Fibroblast of lung (primary cell): ENCODE results near the gene MTREX. TPM values are rescaled to one million over a fixed set of nuclear protein-coding genes. Genes with fewer than 3 reads are reported as not detected.
A peak's percentile ranks its signal among the peaks of the same experiment; 100 is the strongest.

Source experiments
- DNase-seq, 2 donors: peaks; one replicate each; pipeline versions ENCODE4 v3.0.0 to v3.0.0-alpha.2; 2010; ENCODE audit warnings: low read depth in 2 of 2
- H2AFZ ChIP-seq: 2 replicates; pipeline ENCODE4 v1.5.1; 2012; ENCODE audit warnings: low read length, control low read depth, inconsistent platforms
- H3K27ac ChIP-seq: 2 replicates; pipeline ENCODE4 v1.5.1; 2011; ENCODE audit warnings: low read length, control low read depth; ENCODE audit not compliant: insufficient read depth
- H3K27me3 ChIP-seq: 2 replicates; pipeline ENCODE4 v1.5.1; 2011; ENCODE audit warnings: mild to moderate bottlenecking, low read length; ENCODE audit not compliant: control insufficient read depth, insufficient read depth
- H3K36me3 ChIP-seq: 2 replicates; pipeline ENCODE4 v1.5.1; 2011; ENCODE audit warnings: low read length; ENCODE audit not compliant: control insufficient read depth, insufficient read depth
- H3K4me1 ChIP-seq: 2 replicates; pipeline ENCODE4 v1.5.1; 2011; ENCODE audit warnings: low read length; ENCODE audit not compliant: control insufficient read depth, insufficient read depth; ENCODE audit errors: extremely low read depth
- H3K4me2 ChIP-seq: 2 replicates; pipeline ENCODE4 v1.5.1; 2011; ENCODE audit warnings: low read length, control low read depth; ENCODE audit not compliant: insufficient read depth; ENCODE audit errors: extremely low read depth
- H3K4me3 ChIP-seq, 4 experiments: fragments of 200-600 bp in 1 of 4; sonication (generic) in 1 of 4; replicated peaks in 1 of 4; 2 replicates each; pipeline ENCODE4 v1.5.1; 2011 to 2016; ENCODE audit warnings: low read length in 4 of 4, low read depth in 3 of 4, mild to moderate bottlenecking in 3 of 4, control low read depth in 2 of 4, inconsistent platforms in 1 of 4, mixed read lengths in 1 of 4; ENCODE audit not compliant: insufficient read depth in 1 of 4; ENCODE audit errors: control extremely low read depth in 1 of 4
- H3K79me2 ChIP-seq: 2 replicates; pipeline ENCODE4 v1.5.1; 2012; ENCODE audit warnings: mild to moderate bottlenecking, low read length, inconsistent platforms; ENCODE audit not compliant: control insufficient read depth, insufficient read depth
- H3K9ac ChIP-seq: 2 replicates; pipeline ENCODE4 v1.5.1; 2011; ENCODE audit warnings: mild to moderate bottlenecking, low read length, control low read depth; ENCODE audit not compliant: insufficient read depth
- H3K9me3 ChIP-seq: 2 replicates; pipeline ENCODE4 v1.5.1; 2012; ENCODE audit warnings: low read depth, low read length; ENCODE audit not compliant: control insufficient read depth, insufficient read depth
- H4K20me1 ChIP-seq: 2 replicates; pipeline ENCODE4 v1.5.1; 2011; ENCODE audit warnings: low read length; ENCODE audit not compliant: control insufficient read depth, insufficient read depth; ENCODE audit errors: extremely low read depth
- EZH2 ChIP-seq: IDR thresholded peaks from 2 replicates; pipeline ENCODE4 v1.5.1; 2012; ENCODE audit warnings: low read length, control low read depth, mild to moderate bottlenecking; ENCODE audit errors: missing control alignments
- polyA plus RNA-seq, 2 donors: library from polyadenylated mRNA; depleted of rRNA in 1 of 2; stranded (reverse) in 1 of 2; unstranded in 1 of 2; fragments of >200 nt; gene quantifications; 2 replicates each; pipeline ENCODE4 v1.2.1, GENCODE V29; 2011 to 2012; ENCODE audit warnings: missing spikeins in 1 of 2
- total RNA-seq: library from RNA; depleted of rRNA; stranded (reverse); fragments of >200 nt; gene quantifications from 2 replicates; pipeline ENCODE4 v1.2.1, GENCODE V29; 2014
- TF ChIP-seq, protein P1 (sequence below), 2 donors: IDR thresholded peaks in 1 of 2; conservative IDR thresholded peaks in 1 of 2; 1 replicate in 1 of 2; 2 replicates in 1 of 2; pipeline ENCODE4 v1.5.1; 2011 to 2012; ENCODE audit warnings: low read length in 2 of 2, control low read depth in 1 of 2, inconsistent platforms in 1 of 2, low read depth in 1 of 2, mild to moderate bottlenecking in 1 of 2

Gene MTREX
- total and polyA plus RNA-seq, 2 donors (not counting 1 experiment from before 2014, with no cell fraction given) = 54.1 to 85.7 TPM

DNA sequence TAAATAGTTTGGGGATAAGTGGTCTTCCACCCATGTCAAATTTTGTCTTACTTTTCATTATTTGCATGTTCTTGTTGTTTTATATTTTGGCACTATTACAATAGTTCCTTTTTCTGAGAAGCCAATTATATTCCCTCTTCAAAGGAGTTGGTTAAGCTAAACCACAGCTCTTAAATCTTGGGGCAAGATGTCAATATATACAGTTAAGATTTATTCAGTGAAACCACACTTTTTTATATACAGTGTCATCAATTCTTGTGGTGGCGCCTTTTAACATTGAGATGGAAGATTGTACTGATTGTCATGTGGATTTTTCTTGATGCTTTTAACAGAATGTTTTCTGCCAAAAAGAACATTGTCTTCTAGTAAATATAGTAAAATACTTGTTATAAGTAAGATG lies 104.1 kb downstream of the MTREX start:
- Histone ChIP-seq H3K9ac (no peak overlapping the region), H3K4me1 (peaks cover 9% of the 10 kb centered on the region), H3K4me3 (no peak overlapping the region), H3K9me3 (no peaks in the 10 kb centered on the region), H3K79me2 (no peaks in the 10 kb centered on the region), H3K27me3 (no peaks in the 10 kb centered on the region), H4K20me1 (no peaks in the 10 kb centered on the region), H3K36me3 (no peaks in the 10 kb centered on the region), H3K27ac (no peak overlapping the region), H3K4me2 (no peak overlapping the region), H2AFZ (no peak overlapping the region)
- no peak for DNase-seq
- TF ChIP-seq EZH2 = no peak
- TF ChIP-seq, protein P1, sequence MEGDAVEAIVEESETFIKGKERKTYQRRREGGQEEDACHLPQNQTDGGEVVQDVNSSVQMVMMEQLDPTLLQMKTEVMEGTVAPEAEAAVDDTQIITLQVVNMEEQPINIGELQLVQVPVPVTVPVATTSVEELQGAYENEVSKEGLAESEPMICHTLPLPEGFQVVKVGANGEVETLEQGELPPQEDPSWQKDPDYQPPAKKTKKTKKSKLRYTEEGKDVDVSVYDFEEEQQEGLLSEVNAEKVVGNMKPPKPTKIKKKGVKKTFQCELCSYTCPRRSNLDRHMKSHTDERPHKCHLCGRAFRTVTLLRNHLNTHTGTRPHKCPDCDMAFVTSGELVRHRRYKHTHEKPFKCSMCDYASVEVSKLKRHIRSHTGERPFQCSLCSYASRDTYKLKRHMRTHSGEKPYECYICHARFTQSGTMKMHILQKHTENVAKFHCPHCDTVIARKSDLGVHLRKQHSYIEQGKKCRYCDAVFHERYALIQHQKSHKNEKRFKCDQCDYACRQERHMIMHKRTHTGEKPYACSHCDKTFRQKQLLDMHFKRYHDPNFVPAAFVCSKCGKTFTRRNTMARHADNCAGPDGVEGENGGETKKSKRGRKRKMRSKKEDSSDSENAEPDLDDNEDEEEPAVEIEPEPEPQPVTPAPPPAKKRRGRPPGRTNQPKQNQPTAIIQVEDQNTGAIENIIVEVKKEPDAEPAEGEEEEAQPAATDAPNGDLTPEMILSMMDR (conservative IDR thresholded peaks at IDR 0.05 in 1 of 2, IDR thresholded peaks at IDR 0.05 in 1 of 2; ENCODE audit: low read depth in 1 of 2, low read length in 2 of 2) = no peak

DNA sequence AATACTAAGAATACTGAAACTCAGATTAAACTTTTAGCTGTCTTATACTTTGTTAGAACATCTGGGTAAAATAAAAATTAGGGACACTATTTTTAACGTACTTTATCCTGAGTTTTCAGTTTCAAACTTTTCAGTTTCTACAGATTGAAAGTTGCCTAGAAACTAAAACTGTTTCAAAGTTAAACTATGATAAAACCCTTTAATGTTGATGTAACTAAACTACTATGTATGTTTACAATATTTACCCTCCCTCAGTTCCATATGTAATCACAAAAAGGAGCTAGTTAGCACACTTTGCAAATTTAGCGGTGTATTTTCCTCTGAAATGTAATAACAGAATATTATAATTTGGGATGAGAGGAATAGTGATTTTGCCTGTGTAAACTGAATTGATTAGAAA lies 105.9 kb downstream of the MTREX start:
- no peaks in the 10 kb centered on the region for H4K20me1 ChIP-seq
- no peak overlapping the region for H3K4me2 ChIP-seq
- no peak overlapping the region for H3K9ac ChIP-seq
- H3K4me3 ChIP-seq = no peak overlapping the region
- no peak for DNase-seq
- no peak for TF ChIP-seq EZH2
- TF ChIP-seq, protein P1 (conservative IDR thresholded peaks at IDR 0.05 in 1 of 2, IDR thresholded peaks at IDR 0.05 in 1 of 2; ENCODE audit: low read depth in 1 of 2, low read length in 2 of 2) = no peak
- peaks cover 1% of the 10 kb centered on the region for H3K4me1 ChIP-seq
- no peaks in the 10 kb centered on the region for H3K79me2 ChIP-seq
- H3K27me3 ChIP-seq = no peaks in the 10 kb centered on the region
- H3K9me3 ChIP-seq = no peaks in the 10 kb centered on the region
- H2AFZ ChIP-seq = no peak overlapping the region
- H3K36me3 ChIP-seq = no peaks in the 10 kb centered on the region
- no peak overlapping the region for H3K27ac ChIP-seq

DNA sequence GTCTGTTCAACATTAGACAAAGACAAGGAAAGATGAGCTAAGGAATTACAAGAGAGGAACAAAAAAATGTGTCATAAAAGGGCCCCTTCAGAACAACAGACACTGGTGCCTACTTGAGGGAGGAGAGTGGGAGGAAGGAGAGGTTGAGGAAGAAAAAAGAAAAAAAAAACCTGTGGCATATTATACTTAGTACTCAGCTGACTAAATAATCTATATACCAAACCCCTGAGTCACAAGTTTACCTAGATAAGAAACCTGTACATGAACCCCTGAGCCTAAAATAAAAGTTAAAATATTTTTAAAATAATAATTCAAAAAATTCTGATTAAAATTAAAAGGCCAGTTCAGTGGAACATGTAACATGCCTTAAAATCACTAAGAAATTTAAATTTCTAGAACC lies 107.3 kb downstream of the MTREX start:
- no peak overlapping the region for H3K27ac ChIP-seq
- H3K4me3 ChIP-seq = no peak overlapping the region
- no peaks in the 10 kb centered on the region for H3K27me3 ChIP-seq
- H3K4me1 ChIP-seq = peaks cover 11% of the 10 kb centered on the region
- DNase-seq = peak in 1 of 2 donors; percentile 54
- no peak overlapping the region for H3K9ac ChIP-seq
- H3K36me3 ChIP-seq = no peaks in the 10 kb centered on the region
- H3K79me2 ChIP-seq = no peaks in the 10 kb centered on the region
- H2AFZ ChIP-seq = no peak overlapping the region
- no peaks in the 10 kb centered on the region for H4K20me1 ChIP-seq
- H3K9me3 ChIP-seq = no peaks in the 10 kb centered on the region
- TF ChIP-seq, protein P1 (conservative IDR thresholded peaks at IDR 0.05 in 1 of 2, IDR thresholded peaks at IDR 0.05 in 1 of 2; ENCODE audit: low read depth in 1 of 2, low read length in 2 of 2) = no peak
- no peak for TF ChIP-seq EZH2
- H3K4me2 ChIP-seq = no peak overlapping the region
